ENCODE results near the gene KIRREL1.

- TF ChIP-seq CTCF (IDR thresholded peaks at IDR 0.05; ENCODE audit: insufficient read depth, low read depth, low read length) (no peak), EZH2 (IDR thresholded peaks at IDR 0.05; ENCODE audit: insufficient read depth, low read length) (no peak)
Measured at GRCh38 chr1:157994704-157995582, 1.5 kb downstream of the KIRREL1 start.
